Neuronal stem cell (in vitro differentiated cells): Measurements from ENCODE around the gene MFSD6.

Experiments
- DNase-seq: peaks from one replicate; pipeline ENCODE4 v3.0.0-alpha.2; 2013; ENCODE audit warnings: low spot score
- H2AFZ ChIP-seq: one replicate; pipeline ENCODE4 v1.6.1; 2013; ENCODE audit warnings: mild to moderate bottlenecking, low read length, inconsistent platforms
- H2AK5ac ChIP-seq: 2 replicates; pipeline ENCODE4 v1.6.1; 2013; ENCODE audit warnings: low read depth, mild to moderate bottlenecking, inconsistent platforms, low read length, moderate library complexity, mixed read lengths
- H2BK120ac ChIP-seq: 2 replicates; pipeline ENCODE4 v1.6.1; 2013; ENCODE audit warnings: low read depth, mild to moderate bottlenecking, inconsistent platforms, low read length, moderate library complexity, mixed read lengths
- H2BK12ac ChIP-seq: one replicate; pipeline ENCODE4 v1.6.1; 2013; ENCODE audit warnings: low read length, inconsistent platforms
- H2BK15ac ChIP-seq: 2 replicates; pipeline ENCODE4 v1.6.1; 2013; ENCODE audit warnings: mild to moderate bottlenecking, low read length, inconsistent platforms, mixed read lengths
- H2BK5ac ChIP-seq: one replicate; pipeline ENCODE4 v1.6.1; 2013; ENCODE audit warnings: inconsistent platforms, mild to moderate bottlenecking, low read length, moderate library complexity
- H3K14ac ChIP-seq: one replicate; pipeline ENCODE4 v1.6.1; 2013; ENCODE audit warnings: low read length, inconsistent platforms
- H3K18ac ChIP-seq: 2 replicates; pipeline ENCODE4 v1.6.1; 2013; ENCODE audit warnings: low read length, inconsistent platforms
- H3K23ac ChIP-seq: 2 replicates; pipeline ENCODE4 v1.6.1; 2013; ENCODE audit warnings: low read depth, mild to moderate bottlenecking, mixed read lengths, low read length, inconsistent platforms; ENCODE audit not compliant: poor library complexity
- H3K27ac ChIP-seq: replicated peaks from 3 replicates; pipeline ENCODE4 v1.5.1; 2013; ENCODE audit warnings: low read length, inconsistent platforms
- H3K27me3 ChIP-seq, 3 experiments: 2 replicates each; pipeline ENCODE4 v1.6.1; 2013; ENCODE audit warnings: low read length in 3 of 3, mild to moderate bottlenecking in 2 of 3, inconsistent platforms in 1 of 3, low read depth in 1 of 3, mixed read lengths in 1 of 3, moderate library complexity in 1 of 3; ENCODE audit not compliant: control insufficient read depth in 3 of 3, insufficient read depth in 3 of 3
- H3K36me3 ChIP-seq, 2 donors: replicated peaks in 1 of 2; 2 replicates each; pipeline ENCODE4 v1.6.1; 2013; ENCODE audit warnings: low read length in 2 of 2; ENCODE audit not compliant: control insufficient read depth in 2 of 2, insufficient read depth in 2 of 2
- H3K4ac ChIP-seq: 2 replicates; pipeline ENCODE4 v1.6.1; 2013; ENCODE audit warnings: inconsistent platforms, mild to moderate bottlenecking, low read length, moderate library complexity
- H3K4me1 ChIP-seq, 2 donors: 1 replicate in 1 of 2; 2 replicates in 1 of 2; pipeline ENCODE4 v1.6.1; 2013; ENCODE audit warnings: low read length in 2 of 2, low read depth in 1 of 2; ENCODE audit not compliant: control insufficient read depth in 2 of 2, insufficient read depth in 1 of 2
- H3K4me2 ChIP-seq: one replicate; pipeline ENCODE4 v1.6.1; 2013; ENCODE audit warnings: mild to moderate bottlenecking, low read length, inconsistent platforms; ENCODE audit not compliant: insufficient read depth, poor library complexity, severe bottlenecking
- H3K4me3 ChIP-seq, 2 donors: 2 replicates each; pipeline ENCODE4 v1.5.1; 2013; ENCODE audit warnings: low read length in 2 of 2, mild to moderate bottlenecking in 2 of 2, inconsistent platforms in 1 of 2, moderate library complexity in 1 of 2
- H3K79me1 ChIP-seq: one replicate; pipeline ENCODE4 v1.6.1; 2013; ENCODE audit warnings: low read depth, mild to moderate bottlenecking, inconsistent platforms, low read length, moderate library complexity
- H3K9ac ChIP-seq: one replicate; pipeline ENCODE4 v1.6.1; 2013; ENCODE audit warnings: mild to moderate bottlenecking, low read depth, low read length, inconsistent platforms; ENCODE audit not compliant: poor library complexity
- H3K9me3 ChIP-seq, 2 donors: replicated peaks in 1 of 2; 2 replicates each; pipeline versions ENCODE3 to v1.6.1; 2013; ENCODE audit warnings: low read length in 2 of 2, mild to moderate bottlenecking in 2 of 2, inconsistent platforms in 1 of 2, low read depth in 1 of 2, mixed read lengths in 1 of 2, moderate library complexity in 1 of 2; ENCODE audit not compliant: control insufficient read depth in 2 of 2, insufficient read depth in 1 of 2
- H4K8ac ChIP-seq: one replicate; pipeline ENCODE4 v1.6.1; 2013; ENCODE audit warnings: low read depth, mild to moderate bottlenecking, inconsistent platforms, low read length, moderate library complexity
- H4K91ac ChIP-seq: one replicate; pipeline ENCODE4 v1.6.1; 2013; ENCODE audit warnings: low read length, low read depth, mild to moderate bottlenecking, inconsistent platforms; ENCODE audit not compliant: poor library complexity
- WGBS, 2 donors: extraction: QIAGEN DNeasy Blood & Tissue Kit; methylation state at CpG; one replicate each; pipeline ENCODE4 v1.1.7; 2013; ENCODE audit warnings: missing lambda C conversion rate in 2 of 2, mixed read lengths in 1 of 2; ENCODE audit not compliant: insufficient read length in 2 of 2, insufficient replicate concordance in 1 of 2; ENCODE audit errors: extremely low coverage in 2 of 2; 5-methylcytosine and 5-hydroxymethylcytosine counted together

MFSD6 gene

GRCh38 chr2:190519975-190520767 is 112.0 kb downstream of the MFSD6 start:
- H4K8ac ChIP-seq, result no peak overlapping the region
- no peak for DNase-seq
- no CpG with 5 or more reads among the region's 1 CpG for WGBS, 2 donors
- no peaks in the 10 kb centered on the region for H3K4me1 ChIP-seq
- no peaks in the 10 kb centered on the region for H3K27me3 ChIP-seq
- H2AFZ ChIP-seq, result no peak overlapping the region
- no peak overlapping the region for H2AK5ac ChIP-seq
- H4K91ac ChIP-seq, result no peak overlapping the region
- H3K14ac ChIP-seq, result no peak overlapping the region
- H3K27ac ChIP-seq, result no peak overlapping the region
- H3K9ac ChIP-seq, result no peak overlapping the region
- no peak overlapping the region for H3K4me2 ChIP-seq
- H3K18ac ChIP-seq, result no peak overlapping the region
- H3K79me1 ChIP-seq, result no peaks in the 10 kb centered on the region
- no peak overlapping the region for H3K4ac ChIP-seq
- H3K4me3 ChIP-seq, result no peak overlapping the region
- no peaks in the 10 kb centered on the region for H3K9me3 ChIP-seq
- no peaks in the 10 kb centered on the region for H3K36me3 ChIP-seq
- H3K23ac ChIP-seq, result no peak overlapping the region
- no peak overlapping the region for H2BK15ac ChIP-seq
- no peak overlapping the region for H2BK120ac ChIP-seq
- H2BK12ac ChIP-seq, result no peak overlapping the region
- H2BK5ac ChIP-seq, result no peak overlapping the region

GRCh38 chr2:190524928-190525327 is 116.8 kb downstream of the MFSD6 start:
- Histone ChIP-seq H2AK5ac (no peak overlapping the region), H3K4ac (no peak overlapping the region), H2BK120ac (no peak overlapping the region), H3K27me3 (no peaks in the 10 kb centered on the region), H2BK15ac (no peak overlapping the region), H3K23ac (no peak overlapping the region), H3K4me2 (no peak overlapping the region), H2BK5ac (no peak overlapping the region), H2AFZ (no peak overlapping the region), H3K79me1 (no peaks in the 10 kb centered on the region), H3K9ac (no peak overlapping the region), H3K4me1 (no peaks in the 10 kb centered on the region), H3K27ac (no peak overlapping the region), H4K8ac (no peak overlapping the region), H3K36me3 (no peaks in the 10 kb centered on the region), H3K18ac (no peak overlapping the region), H4K91ac (no peak overlapping the region), H3K9me3 (no peaks in the 10 kb centered on the region), H2BK12ac (no peak overlapping the region), H3K4me3 (no peak overlapping the region), H3K14ac (no peak overlapping the region)
- DNase-seq, result no peak

GRCh38 chr2:190526105-190526750 is 118.1 kb downstream of the MFSD6 start:
- Histone ChIP-seq H2BK12ac (no peak overlapping the region), H2BK5ac (no peak overlapping the region), H4K8ac (no peak overlapping the region), H3K36me3 (no peaks in the 10 kb centered on the region), H2AK5ac (no peak overlapping the region), H3K9me3 (no peaks in the 10 kb centered on the region), H3K4me2 (no peak overlapping the region), H3K14ac (no peak overlapping the region), H4K91ac (no peak overlapping the region), H3K4ac (no peak overlapping the region), H2BK120ac (no peak overlapping the region), H2AFZ (no peak overlapping the region), H2BK15ac (no peak overlapping the region), H3K23ac (no peak overlapping the region), H3K4me1 (no peaks in the 10 kb centered on the region), H3K27ac (no peak overlapping the region), H3K27me3 (no peaks in the 10 kb centered on the region), H3K18ac (no peak overlapping the region), H3K79me1 (no peaks in the 10 kb centered on the region), H3K9ac (no peak overlapping the region), H3K4me3 (no peak overlapping the region)
- no CpG with 5 or more reads among the region's 4 CpGs for WGBS, 2 donors
- DNase-seq, result no peak

DNA sequence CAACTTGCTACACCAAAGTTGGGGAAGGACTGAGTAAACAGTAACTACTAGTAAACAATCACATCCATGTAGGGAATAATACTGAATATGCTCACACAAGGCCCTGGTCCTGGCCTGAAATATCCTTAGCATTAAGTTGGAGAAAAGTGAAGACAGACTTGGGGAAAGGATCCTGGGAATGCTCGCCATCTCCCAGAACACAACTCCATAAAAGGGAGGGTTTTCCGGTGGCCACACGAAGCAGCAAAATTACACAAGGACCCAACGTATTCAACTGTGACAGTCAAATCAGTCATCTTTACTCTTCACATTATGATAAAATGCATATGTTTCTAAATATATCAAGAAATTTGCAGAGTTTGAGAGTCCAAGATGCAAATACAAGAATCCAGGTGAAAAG is 119.1 kb downstream of the MFSD6 start:
- no peaks in the 10 kb centered on the region for H3K79me1 ChIP-seq
- H4K91ac ChIP-seq, result no peak overlapping the region
- no peak overlapping the region for H2BK120ac ChIP-seq
- no peak overlapping the region for H3K14ac ChIP-seq
- no peak overlapping the region for H2BK15ac ChIP-seq
- no peak overlapping the region for H3K9ac ChIP-seq
- no peak overlapping the region for H3K27ac ChIP-seq
- no peak overlapping the region for H2AFZ ChIP-seq
- no CpG with 5 or more reads among the region's 4 CpGs for WGBS, 2 donors
- H3K9me3 ChIP-seq, result no peaks in the 10 kb centered on the region
- H3K36me3 ChIP-seq, result no peaks in the 10 kb centered on the region
- H3K4me3 ChIP-seq, result no peak overlapping the region
- H2BK12ac ChIP-seq, result no peak overlapping the region
- no peak overlapping the region for H3K23ac ChIP-seq
- no peak overlapping the region for H2AK5ac ChIP-seq
- H2BK5ac ChIP-seq, result no peak overlapping the region
- H3K18ac ChIP-seq, result no peak overlapping the region
- DNase-seq, result no peak
- no peak overlapping the region for H3K4ac ChIP-seq
- H4K8ac ChIP-seq, result no peak overlapping the region
- H3K4me2 ChIP-seq, result no peak overlapping the region
- H3K27me3 ChIP-seq, result no peaks in the 10 kb centered on the region
- H3K4me1 ChIP-seq, result no peaks in the 10 kb centered on the region
